Epidermal melanocyte (primary cell): ENCODE data around the gene SFSWAP.
"Not testable (repeated sequence)": the region's sequence is repeated elsewhere in the genome, so short reads cannot be mapped to it uniquely, and the experiment has no call there.

ENCODE experiments used
- DNase-seq: peaks from one replicate; pipeline ENCODE4 v3.0.0; 2011; ENCODE audit warnings: low spot score; ENCODE audit not compliant: insufficient read length

The SFSWAP gene

DNA sequence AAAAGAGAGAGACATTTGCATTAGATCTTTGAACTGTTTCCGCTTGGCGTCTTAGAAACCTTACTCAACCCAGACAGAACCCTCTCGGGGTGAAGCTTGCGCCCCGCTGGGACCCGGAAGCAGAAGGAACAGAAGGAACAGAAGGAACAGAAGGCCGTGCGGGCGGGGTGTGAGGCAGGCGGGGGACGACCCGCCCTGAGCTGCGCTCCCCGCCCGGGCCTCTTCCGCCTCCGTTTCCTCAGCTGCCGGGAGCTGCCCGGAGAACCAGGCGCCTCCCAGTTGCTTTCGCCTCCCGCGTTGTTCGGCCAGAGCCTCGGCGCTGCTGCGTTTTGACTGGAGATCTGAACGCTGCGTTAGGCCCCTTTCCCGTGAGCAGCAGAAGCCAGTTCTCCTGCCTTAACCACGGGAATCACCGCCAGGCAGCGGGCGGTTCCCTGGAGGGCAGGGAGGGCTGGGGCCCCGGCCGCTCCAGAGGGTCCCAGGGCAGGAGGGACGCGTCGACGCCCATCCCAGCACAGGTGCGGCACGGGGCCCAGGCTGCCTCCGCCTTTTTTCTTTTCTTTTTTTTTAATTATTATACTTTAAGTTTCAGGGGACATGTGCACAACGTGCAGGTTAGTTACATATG, 98.0 kb downstream of the SFSWAP start:
- no peak for DNase-seq

DNA sequence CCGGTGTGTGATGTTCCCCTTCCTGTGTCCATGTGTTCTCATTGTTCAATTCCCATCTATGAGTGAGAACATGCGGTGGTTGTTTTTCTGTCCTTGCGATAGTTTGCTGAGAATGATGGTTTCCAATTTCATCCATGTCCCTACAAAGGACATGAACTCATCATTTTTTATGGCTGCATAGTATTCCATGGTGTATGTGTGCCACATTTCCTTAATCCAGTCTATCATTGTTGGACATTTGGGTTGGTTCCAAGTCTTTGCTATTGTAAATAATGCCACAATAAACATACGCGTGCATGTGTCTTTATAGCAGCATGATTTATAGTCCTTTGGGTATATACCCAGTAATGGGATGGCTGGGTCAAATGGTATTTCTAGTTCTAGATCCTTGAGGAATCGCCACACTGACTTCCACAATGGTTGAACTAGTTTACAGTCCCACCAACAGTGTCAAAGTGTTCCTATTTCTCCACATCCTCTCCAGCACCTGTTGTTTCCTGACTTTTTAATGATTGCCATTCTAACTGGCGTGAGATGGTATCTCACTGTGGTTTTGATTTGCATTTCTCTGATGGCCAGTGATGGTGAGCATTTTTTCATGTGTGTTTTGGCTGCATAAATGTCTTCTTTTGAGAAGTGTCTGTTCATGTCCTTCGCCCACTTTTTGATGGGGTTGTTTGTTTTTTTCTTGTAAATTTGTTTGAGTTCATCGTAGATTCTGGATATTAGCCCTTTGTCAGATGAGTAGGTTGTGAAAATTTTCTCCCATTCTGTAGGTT, 98.8 kb downstream of the SFSWAP start:
- DNase-seq, result not testable (repeated sequence)

DNA sequence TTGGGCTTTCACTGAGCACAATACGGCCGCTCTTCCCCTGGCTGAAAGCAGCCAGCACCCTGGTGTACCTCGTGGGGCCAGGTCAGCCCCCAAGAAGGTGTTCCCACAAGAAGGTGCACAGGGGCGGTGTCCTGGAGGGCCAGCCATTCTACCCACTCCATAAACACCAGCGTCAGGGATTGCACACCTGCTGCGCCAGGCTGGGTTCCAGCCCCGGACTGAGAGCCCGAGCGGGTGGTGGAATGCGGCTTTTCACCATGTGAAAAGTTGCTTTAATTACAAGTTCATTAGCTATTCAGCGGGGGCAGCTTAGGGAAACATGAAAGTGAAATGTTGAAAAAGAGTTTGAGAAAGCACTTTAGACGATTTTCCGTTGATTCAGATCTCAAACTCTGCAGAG, 99.8 kb downstream of the SFSWAP start:
- DNase-seq, result no peak

- no peak for DNase-seq
Measured at GRCh38 chr12:131815131-131815530, 104.2 kb downstream of the SFSWAP start.

GRCh38 chr12:131816495-131816894, 105.6 kb downstream of the SFSWAP start:
- no peak for DNase-seq

DNA sequence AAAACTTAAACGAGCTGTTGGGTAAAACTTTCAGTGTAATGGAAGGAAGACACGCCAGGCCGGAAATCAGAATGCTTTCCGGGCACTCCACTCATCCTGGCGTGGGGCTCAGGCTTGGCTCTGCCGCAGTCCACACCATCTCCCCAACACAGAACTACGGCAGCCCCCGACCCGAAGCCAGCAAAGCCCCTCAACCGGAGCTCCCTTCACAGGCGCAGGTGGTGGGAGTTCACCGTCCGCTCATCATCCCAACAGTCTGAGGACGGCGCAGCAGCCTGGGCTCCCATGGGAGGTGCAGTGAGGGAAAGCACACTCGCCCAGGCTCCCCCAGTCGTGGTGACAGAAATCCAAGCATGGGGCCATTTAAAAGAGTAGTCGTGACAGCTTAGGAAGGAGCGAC, 106.4 kb downstream of the SFSWAP start:
- no peak for DNase-seq

GRCh38 chr12:131818821-131819585, 108.1 kb downstream of the SFSWAP start:
- DNase-seq, result no peak

- DNase-seq, result no peak
Measured at GRCh38 chr12:131824450-131824849, 113.6 kb downstream of the SFSWAP start.

GRCh38 chr12:131825146-131825892, 114.4 kb downstream of the SFSWAP start:
- DNase-seq, result no peak

- DNase-seq, result no peak
Measured at GRCh38 chr12:131826097-131826928, 115.4 kb downstream of the SFSWAP start.

GRCh38 chr12:131827961-131828534, 117.2 kb downstream of the SFSWAP start, which contains the start of gene MMP17:
Gene MMP17 (plus strand): TSS chr12:131828393. CDS start chr12:131828495, 102 bp downstream.
- DNase-seq, result peak; percentile 46

GRCh38 chr12:131828671-131829355, 117.9 kb downstream of the SFSWAP start:
- DNase-seq, result no peak

DNA sequence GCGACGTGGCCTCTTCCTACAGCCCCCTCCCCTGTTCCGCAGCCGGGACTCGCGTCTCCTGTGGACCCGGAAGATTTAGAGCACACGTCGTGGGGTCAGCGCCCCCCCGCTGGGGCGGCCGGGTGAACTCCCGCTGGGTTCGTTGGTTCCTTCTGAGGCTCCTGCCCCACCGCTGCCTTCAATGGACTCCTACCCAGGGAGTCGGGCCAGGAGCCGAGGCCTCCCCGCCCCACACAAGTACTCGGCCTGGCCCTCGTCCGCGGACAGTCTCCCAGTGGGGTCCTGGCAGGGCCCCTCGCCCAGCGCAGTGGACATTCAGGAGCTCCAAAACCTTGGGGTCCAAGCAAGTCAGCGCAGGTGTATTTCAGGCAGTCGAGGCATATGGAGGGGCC, 118.5 kb downstream of the SFSWAP start:
- DNase-seq, result no peak

DNA sequence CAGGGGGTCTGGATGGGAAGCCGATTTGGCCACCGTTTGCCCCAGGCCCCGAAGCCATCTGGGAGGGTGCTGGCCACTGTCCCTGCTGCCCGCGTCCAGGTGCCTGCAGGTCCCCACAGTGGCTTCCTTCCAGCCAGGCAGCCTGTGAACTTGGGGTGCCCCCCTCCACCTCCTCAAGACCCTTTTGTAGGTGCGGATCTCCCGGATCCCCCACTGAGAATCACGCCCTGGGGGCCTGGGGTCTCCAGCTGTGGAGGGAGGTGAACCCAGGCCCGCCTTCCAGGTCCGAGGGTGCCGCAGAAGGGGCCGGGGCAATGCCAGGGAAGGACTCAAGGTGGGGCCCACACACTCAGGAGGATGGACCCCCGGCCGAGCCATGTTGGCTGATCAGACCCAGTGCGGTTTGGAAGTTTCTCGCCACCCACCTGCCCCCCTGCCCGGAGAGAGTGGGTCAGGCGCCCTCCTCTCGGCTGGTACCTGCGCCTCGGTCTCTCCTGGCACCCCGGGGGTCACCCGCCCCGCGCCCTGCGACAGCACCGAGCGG, 119.0 kb downstream of the SFSWAP start:
- DNase-seq, result no peak

DNA sequence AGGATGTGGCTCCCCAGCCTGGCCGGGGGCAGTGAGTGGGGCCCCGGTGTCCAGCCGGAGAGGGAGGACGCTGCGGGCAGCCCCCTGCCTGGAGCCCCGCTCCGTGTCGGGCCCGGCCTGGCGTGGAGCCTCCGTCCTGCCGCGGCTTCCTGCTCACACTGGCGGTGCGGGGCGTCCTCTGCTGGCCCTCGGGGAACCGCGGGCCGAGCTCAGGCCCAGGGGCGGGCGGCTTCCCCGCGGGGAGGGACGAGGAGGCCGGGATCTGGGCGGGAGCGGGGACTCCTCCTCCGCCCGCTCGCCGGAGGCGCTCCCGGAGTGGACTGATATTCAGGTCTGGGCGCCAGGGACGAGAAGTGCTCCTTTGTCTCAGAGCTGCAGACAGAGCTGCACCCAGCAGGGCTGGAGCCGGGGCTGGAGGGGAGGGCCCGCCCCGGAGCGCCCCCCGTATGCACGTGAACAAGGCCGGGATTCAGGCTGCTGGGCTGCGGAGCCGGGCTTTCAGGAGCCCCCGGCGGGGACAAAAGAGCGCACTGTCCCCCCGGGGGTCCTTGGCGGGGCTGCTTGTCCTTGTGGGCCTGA, 119.5 kb downstream of the SFSWAP start:
- peak; percentile 51 for DNase-seq

- DNase-seq, result no peak
Measured at GRCh38 chr12:131830914-131831571, 120.2 kb downstream of the SFSWAP start.

DNA sequence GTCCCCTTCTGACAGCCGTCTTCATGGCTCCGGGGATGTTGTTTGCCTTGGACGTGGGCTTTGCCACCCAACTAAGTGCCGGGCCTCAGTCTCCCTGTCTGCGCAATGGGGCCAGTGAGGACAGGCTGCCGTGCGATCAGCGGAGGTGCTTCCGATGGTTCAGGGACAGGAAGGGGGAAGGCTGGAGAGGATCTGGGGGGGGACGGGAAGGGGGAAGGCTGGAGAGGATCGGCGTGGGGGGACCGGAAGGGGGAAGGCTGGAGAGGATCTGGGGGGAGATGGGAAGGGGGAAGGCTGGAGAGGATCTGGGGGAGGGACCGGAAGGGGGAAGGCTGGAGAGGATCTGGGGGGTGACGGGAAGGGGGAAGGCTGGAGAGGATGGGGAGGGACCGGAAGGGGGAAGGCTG, 120.7 kb downstream of the SFSWAP start:
- DNase-seq, result peak; percentile 65
